ENCODE results near the gene ITGA7.

The ITGA7 gene

DNA sequence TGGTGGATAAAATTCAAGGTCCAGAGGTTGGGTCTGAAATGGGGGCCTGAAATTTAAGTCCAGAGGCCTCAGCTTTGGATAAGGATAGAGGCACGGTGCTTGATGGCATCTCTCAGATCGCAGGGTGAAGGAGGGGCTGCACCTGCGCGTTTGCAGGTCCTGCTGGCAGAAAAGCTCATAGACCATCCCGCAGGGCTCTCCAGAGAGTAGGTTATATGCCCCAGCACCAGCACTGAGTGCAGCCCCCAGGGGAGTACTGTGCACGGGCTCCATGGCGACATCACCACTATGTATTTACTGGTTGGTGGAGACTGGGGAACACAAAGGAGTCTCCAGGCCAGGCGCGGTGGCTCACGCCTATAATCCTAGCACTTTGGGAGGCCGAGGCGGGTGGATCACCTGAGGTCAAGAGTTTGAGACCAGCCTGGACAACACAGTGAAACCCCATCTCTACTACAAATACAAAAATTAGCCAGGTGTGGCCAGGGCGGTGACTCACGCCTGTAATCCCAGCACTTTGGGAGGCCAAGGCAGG lies 25.4 kb upstream of the ITGA7 start:
- H3K27me3 ChIP-seq (ENCODE audit: control insufficient read depth, insufficient read depth, low read length), result no peaks in the 10 kb centered on the region
- no peak overlapping the region for H3K9ac ChIP-seq (ENCODE audit: low read length)
- H3K4me1 ChIP-seq (ENCODE audit: control insufficient read depth, insufficient read depth, low read length), result peaks cover 16% of the 10 kb centered on the region; the same call in 1 of the 2 replicates
- no peak overlapping the region for H3K4me3 ChIP-seq (ENCODE audit: low read depth, low read length)
- H3K9me3 ChIP-seq (ENCODE audit: control insufficient read depth, insufficient read depth, low read depth, low read length), result no peaks in the 10 kb centered on the region
- no peaks in the 10 kb centered on the region for H3K36me3 ChIP-seq (ENCODE audit: control insufficient read depth, insufficient read depth, low read length)
- no peak overlapping the region for H3K27ac ChIP-seq (ENCODE audit: low read depth, low read length)

DNA sequence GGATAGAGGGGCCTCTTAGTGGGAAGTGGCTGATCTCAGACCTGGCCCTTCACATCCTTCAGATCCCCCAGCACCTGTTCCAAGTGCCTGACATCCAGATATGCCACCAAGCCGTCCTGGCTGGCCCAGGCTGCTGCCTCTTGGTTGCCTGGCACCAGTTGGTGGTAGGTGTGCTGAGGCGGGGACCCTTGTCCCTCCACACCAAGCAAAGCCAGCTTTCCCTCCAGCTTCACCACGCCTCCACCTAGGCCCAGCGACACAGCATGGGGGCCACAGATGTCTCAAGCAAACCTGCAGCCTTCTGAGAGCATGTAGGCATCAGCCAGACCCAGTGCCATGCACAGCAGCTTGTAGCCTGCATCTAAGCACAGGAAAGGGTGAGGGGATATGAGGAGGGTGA lies 24.6 kb upstream of the ITGA7 start:
- Histone ChIP-seq H3K27me3 (ENCODE audit: control insufficient read depth, insufficient read depth, low read length) (no peaks in the 10 kb centered on the region), H3K36me3 (ENCODE audit: control insufficient read depth, insufficient read depth, low read length) (peaks cover under 1% of the 10 kb centered on the region; the same call in 1 of the 2 replicates), H3K4me3 (ENCODE audit: low read depth, low read length) (no peak overlapping the region), H3K9me3 (ENCODE audit: control insufficient read depth, insufficient read depth, low read depth, low read length) (no peaks in the 10 kb centered on the region), H3K9ac (ENCODE audit: low read length) (no peak overlapping the region), H3K4me1 (ENCODE audit: control insufficient read depth, insufficient read depth, low read length) (peaks cover 15% of the 10 kb centered on the region; the same call in 1 of the 2 replicates), H3K27ac (ENCODE audit: low read depth, low read length) (no peak overlapping the region)

DNA sequence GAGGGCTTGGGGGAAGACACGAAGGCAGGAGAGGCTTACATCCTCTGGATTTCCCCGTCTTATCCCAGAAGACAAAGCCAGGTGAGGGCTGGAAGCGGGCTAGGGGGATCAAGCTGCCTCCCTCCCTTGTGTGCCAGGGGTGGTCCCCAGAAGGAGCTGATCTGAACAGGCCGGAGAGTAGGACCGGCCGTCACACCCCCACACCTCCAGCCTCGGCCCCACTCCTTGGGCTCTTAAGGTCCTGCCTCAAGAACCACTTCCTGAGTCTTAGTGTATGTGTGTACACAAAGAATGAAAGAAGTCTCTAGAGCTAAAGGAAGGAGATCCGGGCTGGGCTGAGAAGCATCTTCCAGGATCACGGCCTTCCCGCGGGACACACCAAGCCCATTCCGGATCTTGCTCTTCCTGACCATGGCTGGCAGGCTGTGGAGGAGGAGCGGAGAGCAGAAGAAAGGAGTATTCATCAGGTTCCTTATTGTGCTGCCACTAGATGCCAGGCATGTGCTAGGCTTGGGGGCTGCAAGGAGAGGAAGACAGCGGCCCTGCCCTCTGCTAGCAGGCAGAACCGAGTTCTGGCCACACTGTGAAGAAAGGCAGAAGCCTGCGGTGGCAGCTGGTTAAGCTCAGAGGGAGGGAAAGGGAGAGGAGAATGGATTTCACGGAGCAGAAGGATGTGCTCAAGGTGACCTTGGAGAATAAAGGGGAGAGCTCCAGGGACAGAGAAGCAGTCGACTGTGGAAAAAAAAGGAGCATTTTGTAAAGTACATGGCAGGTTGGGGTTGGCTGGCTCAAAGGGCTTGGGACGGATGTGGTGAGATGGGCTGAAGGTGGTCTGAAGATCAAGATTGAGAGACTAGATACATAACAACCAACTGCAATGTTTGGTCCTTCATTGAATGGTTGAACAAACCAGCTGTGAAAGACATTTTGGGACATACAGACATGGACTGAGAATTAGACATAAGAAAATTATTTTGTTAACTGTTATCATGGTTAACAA lies 22.4 kb upstream of the ITGA7 start:
- no peak overlapping the region; the same call in 1 of the 2 replicates for H3K27ac ChIP-seq (ENCODE audit: low read depth, low read length)
- no peaks in the 10 kb centered on the region for H3K27me3 ChIP-seq (ENCODE audit: control insufficient read depth, insufficient read depth, low read length)
- peak overlapping the region; percentile 96 for H3K9ac ChIP-seq (ENCODE audit: low read length)
- H3K4me1 ChIP-seq (ENCODE audit: control insufficient read depth, insufficient read depth, low read length), result peaks cover 19% of the 10 kb centered on the region; the same call in 1 of the 2 replicates
- peaks cover 21% of the 10 kb centered on the region for H3K36me3 ChIP-seq (ENCODE audit: control insufficient read depth, insufficient read depth, low read length)
- peak overlapping the region; percentile 97 for H3K4me3 ChIP-seq (ENCODE audit: low read depth, low read length)
- H3K9me3 ChIP-seq (ENCODE audit: control insufficient read depth, insufficient read depth, low read depth, low read length), result no peaks in the 10 kb centered on the region

DNA sequence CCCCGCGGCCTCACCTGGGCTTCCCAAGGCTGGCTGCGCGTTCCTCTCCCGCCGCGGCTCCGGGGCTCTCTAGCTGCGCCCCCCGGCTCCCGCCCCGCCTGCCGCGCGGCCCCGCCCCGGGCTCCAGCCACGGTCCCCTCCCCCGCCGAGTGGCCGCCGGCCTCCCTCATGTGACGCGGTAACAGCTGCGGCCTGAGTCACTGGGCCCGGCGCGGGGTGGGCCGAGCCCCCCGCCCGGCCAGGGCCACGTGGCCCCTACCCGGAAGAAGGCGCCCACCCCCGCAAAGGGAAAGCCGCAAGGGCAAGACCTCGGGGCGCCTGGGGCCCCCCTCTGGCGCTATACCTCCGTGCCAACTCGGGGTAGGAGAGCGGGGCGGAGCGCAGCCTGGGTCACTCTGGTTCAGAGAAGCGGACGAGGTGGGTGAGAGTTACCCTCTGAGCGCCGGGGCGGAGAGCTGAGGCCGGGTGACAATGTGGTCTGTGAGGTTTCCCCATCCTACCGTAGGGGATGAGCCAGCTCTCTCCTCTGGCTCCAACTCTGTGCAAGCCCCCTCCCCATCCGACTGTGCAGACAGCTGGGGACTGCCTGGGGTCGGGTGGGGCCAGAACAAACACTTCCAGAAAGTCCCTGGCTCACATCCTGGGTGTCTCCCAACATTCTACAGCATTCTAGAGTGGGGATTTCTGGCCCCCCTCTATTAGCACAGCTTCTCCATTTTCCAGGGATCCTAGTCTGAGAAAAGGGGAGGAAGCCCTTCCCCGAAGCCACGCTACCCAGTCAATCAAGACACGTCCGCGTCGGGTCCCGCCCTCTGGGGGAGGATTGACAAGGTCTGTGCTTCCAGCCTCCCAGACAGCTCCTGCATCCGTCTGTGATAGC lies 21.5 kb upstream of the ITGA7 start, which contains the start of gene CD63:
TSS of gene CD63 (minus strand) at position 71 of the 880 bp plus-strand sequence. CDS start 668 bp downstream, outside the sequence.
- Histone ChIP-seq H3K27me3 (ENCODE audit: control insufficient read depth, insufficient read depth, low read length) (no peaks in the 10 kb centered on the region), H3K27ac (ENCODE audit: low read depth, low read length) (peak within 1 kb of the TSS; percentile 86), H3K9ac (ENCODE audit: low read length) (peak within 1 kb of the TSS; percentile 96), H3K4me3 (ENCODE audit: low read depth, low read length) (peak within 1 kb of the TSS; percentile 97), H3K36me3 (ENCODE audit: control insufficient read depth, insufficient read depth, low read length) (peaks cover 29% of the 10 kb centered on the region), H3K4me1 (ENCODE audit: control insufficient read depth, insufficient read depth, low read length) (peaks cover 19% of the 10 kb centered on the region; the same call in 1 of the 2 replicates), H3K9me3 (ENCODE audit: control insufficient read depth, insufficient read depth, low read depth, low read length) (no peaks in the 10 kb centered on the region)

DNA sequence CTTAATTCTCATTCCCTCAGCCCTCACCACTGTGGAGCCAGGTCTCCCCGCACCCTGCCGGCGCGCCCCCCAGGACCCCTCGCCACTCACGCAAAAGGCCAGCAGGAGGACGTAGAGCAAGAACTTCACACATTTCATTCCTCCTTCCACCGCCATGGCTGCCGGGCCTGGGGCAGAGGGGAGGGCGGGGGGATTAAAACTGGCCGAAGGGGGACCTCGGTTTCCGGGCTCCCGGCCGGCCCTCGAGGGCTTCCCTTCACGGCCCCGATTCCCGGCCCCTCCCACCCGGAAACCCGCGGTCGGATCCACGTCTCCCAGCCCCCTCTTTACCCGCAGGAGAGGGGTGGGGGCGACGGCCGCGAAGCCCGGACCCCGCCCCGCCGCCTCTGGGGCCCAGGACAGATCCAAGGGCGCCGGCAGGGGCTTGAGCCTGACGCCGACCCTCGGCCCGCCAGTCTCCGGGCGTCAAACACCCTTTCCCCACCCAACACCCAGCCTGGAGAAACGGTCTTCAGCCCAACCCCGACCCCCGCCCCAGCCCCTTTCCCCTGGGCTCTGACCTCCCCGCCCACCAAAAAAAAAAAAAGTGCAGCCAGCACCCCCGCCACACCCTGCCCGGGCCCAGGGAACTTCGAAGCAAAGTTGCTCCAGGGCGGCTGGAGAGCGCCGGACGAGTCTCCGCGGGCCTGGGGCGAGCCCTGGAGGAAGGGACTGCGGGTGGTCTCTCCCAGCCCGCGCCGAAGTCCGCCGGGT lies 20.7 kb upstream of the ITGA7 start:
- H3K9ac ChIP-seq (ENCODE audit: low read length), result peak overlapping the region; percentile 96
- peak overlapping the region; percentile 86 for H3K27ac ChIP-seq (ENCODE audit: low read depth, low read length)
- H3K27me3 ChIP-seq (ENCODE audit: control insufficient read depth, insufficient read depth, low read length), result no peaks in the 10 kb centered on the region
- peaks cover 36% of the 10 kb centered on the region for H3K36me3 ChIP-seq (ENCODE audit: control insufficient read depth, insufficient read depth, low read length)
- H3K4me3 ChIP-seq (ENCODE audit: low read depth, low read length), result peak overlapping the region; percentile 97
- H3K4me1 ChIP-seq (ENCODE audit: control insufficient read depth, insufficient read depth, low read length), result peaks cover 19% of the 10 kb centered on the region; the same call in 1 of the 2 replicates
- no peaks in the 10 kb centered on the region for H3K9me3 ChIP-seq (ENCODE audit: control insufficient read depth, insufficient read depth, low read depth, low read length)

DNA sequence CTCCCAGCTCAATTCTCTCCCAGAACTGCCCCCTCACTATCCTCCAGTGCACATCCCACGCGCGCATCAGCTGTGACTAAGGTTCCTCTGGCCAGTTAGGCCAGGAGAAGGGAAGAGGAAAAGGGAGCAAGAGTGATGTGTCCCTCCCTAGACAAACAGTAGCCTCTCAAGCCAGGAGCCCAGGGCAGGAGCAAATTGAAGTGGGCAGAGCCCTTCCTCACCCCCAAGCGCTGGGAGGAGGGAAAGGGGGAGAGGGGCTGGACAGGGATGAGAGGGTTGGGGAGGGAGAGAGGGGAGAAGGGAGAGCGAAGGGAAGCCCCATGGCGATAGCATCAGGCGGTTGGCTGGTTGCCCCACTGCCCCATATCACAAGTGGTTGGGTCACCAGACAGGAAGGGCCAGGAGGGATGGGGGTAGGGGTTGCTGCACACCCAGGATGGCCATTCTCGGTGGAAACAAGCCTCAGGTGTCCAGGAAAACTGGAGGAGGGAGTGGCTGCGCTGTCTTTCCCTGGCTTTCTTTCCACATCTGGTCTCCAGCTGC lies 20.0 kb upstream of the ITGA7 start:
- Histone ChIP-seq H3K4me3 (ENCODE audit: low read depth, low read length) (peak overlapping the region; percentile 97), H3K27me3 (ENCODE audit: control insufficient read depth, insufficient read depth, low read length) (no peaks in the 10 kb centered on the region), H3K27ac (ENCODE audit: low read depth, low read length) (peak overlapping the region; percentile 86), H3K9ac (ENCODE audit: low read length) (peak overlapping the region; percentile 96), H3K4me1 (ENCODE audit: control insufficient read depth, insufficient read depth, low read length) (peaks cover 19% of the 10 kb centered on the region; the same call in 1 of the 2 replicates), H3K36me3 (ENCODE audit: control insufficient read depth, insufficient read depth, low read length) (peaks cover 41% of the 10 kb centered on the region), H3K9me3 (ENCODE audit: control insufficient read depth, insufficient read depth, low read depth, low read length) (no peaks in the 10 kb centered on the region)

DNA sequence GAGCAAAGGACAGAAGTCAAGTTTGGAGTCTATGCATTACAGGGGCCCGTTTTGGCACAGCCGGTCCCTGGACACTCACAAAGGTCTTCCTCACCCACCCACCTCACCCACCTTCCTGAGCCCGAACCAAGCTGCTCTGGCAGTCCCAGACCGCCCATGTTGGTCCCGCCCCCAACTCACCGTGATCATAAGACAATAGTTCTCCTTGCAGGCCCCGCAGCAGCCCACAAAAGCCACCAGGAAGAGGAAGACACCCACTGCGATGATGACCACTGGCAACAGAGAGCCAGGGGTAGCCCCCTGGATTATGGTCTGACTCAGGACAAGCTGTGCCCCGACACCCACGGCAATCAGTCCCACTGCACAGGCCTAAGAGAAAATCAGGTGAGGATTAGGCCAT lies 19.3 kb upstream of the ITGA7 start:
- Histone ChIP-seq H3K36me3 (ENCODE audit: control insufficient read depth, insufficient read depth, low read length) (peaks cover 41% of the 10 kb centered on the region), H3K4me1 (ENCODE audit: control insufficient read depth, insufficient read depth, low read length) (peaks cover 19% of the 10 kb centered on the region; the same call in 1 of the 2 replicates), H3K27me3 (ENCODE audit: control insufficient read depth, insufficient read depth, low read length) (no peaks in the 10 kb centered on the region), H3K9me3 (ENCODE audit: control insufficient read depth, insufficient read depth, low read depth, low read length) (no peaks in the 10 kb centered on the region), H3K27ac (ENCODE audit: low read depth, low read length) (no peak overlapping the region), H3K9ac (ENCODE audit: low read length) (peak overlapping the region; percentile 96), H3K4me3 (ENCODE audit: low read depth, low read length) (peak overlapping the region; percentile 97)

DNA sequence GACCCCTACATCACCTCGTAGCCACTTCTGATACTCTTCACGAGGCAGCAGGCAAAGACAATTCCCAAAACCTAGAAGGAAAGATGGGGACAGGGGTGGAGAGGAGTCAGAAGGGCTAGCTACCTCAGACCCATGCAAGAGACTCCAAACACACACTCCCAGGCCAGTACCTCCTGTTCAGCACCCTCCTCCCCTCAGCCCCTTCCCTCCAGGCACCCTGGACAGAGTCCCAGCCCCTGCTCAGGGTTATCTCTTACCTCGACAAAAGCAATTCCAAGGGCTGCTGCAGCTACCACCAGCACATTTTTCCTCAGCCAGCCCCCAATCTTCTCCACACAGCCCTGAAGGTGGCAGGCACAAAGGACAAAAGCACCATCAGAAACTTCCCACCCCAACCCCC lies 17.9 kb upstream of the ITGA7 start:
- Histone ChIP-seq H3K27ac (ENCODE audit: low read depth, low read length) (no peak overlapping the region), H3K4me1 (ENCODE audit: control insufficient read depth, insufficient read depth, low read length) (peaks cover 18% of the 10 kb centered on the region; the same call in 1 of the 2 replicates), H3K9me3 (ENCODE audit: control insufficient read depth, insufficient read depth, low read depth, low read length) (no peaks in the 10 kb centered on the region), H3K9ac (ENCODE audit: low read length) (no peak overlapping the region), H3K4me3 (ENCODE audit: low read depth, low read length) (no peak overlapping the region), H3K27me3 (ENCODE audit: control insufficient read depth, insufficient read depth, low read length) (no peaks in the 10 kb centered on the region), H3K36me3 (ENCODE audit: control insufficient read depth, insufficient read depth, low read length) (peaks cover 42% of the 10 kb centered on the region)

DNA sequence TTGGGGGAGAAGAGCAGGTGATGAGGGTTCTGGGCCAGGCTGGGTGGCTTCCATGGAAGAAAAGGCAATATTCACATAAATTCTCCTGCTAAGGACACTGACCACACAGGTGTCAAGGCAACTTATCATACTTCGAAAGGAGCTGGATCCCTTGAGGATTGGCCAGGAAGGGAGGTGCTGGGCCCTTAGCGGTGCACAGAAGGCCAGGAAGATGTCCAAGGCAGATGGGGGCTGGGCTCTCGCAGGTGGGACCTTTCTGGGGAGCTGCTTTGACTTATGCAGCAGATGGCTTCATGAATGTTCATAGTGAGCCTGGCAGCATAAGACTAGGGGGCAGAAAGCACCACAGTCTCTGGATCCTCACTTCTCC lies 17.2 kb upstream of the ITGA7 start:
- H3K9ac ChIP-seq (ENCODE audit: low read length), result no peak overlapping the region
- peaks cover 12% of the 10 kb centered on the region; the same call in 1 of the 2 replicates for H3K4me1 ChIP-seq (ENCODE audit: control insufficient read depth, insufficient read depth, low read length)

More for the DNA sequence above, 17.2 kb upstream of the ITGA7 start:
- peaks cover 48% of the 10 kb centered on the region for H3K36me3 ChIP-seq (ENCODE audit: control insufficient read depth, insufficient read depth, low read length)
- H3K9me3 ChIP-seq (ENCODE audit: control insufficient read depth, insufficient read depth, low read depth, low read length), result no peaks in the 10 kb centered on the region
- H3K27ac ChIP-seq (ENCODE audit: low read depth, low read length), result no peak overlapping the region
- no peaks in the 10 kb centered on the region for H3K27me3 ChIP-seq (ENCODE audit: control insufficient read depth, insufficient read depth, low read length)
- H3K4me3 ChIP-seq (ENCODE audit: low read depth, low read length), result no peak overlapping the region
